ENCODE measurements around the gene MPZL2.

DNA sequence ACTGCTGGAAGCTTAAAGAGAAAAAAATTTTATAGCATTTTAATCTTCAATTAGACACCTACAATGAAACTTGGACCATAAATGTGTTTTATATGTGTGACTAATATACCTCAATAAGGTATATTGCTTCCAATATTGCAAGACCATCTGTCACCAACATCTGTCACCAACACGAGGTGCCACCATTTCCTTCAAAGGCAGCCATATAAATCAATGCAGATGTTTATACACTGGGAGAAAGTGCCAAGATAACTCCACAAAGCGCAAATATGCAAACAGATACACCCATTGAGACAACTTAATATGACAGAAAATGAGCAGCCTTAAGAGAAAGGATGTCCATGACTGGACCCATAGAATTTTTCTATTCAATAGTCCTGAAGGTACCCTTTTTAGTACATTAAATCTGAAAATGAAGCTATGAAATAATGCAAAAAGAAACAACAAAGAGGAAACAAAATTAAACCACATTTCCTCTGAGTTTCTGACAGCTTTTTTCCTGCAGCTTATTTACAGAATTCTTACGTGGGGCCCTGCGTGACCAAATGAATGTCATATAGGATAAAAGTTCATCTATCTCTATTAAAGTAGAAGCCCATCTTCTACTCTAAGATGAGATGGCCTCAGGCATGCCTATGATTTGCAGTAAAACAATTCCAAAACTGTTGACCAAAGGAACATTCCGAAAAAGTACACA lies 24.4 kb downstream of the MPZL2 start:
- TF ChIP-seq, protein P1, sequence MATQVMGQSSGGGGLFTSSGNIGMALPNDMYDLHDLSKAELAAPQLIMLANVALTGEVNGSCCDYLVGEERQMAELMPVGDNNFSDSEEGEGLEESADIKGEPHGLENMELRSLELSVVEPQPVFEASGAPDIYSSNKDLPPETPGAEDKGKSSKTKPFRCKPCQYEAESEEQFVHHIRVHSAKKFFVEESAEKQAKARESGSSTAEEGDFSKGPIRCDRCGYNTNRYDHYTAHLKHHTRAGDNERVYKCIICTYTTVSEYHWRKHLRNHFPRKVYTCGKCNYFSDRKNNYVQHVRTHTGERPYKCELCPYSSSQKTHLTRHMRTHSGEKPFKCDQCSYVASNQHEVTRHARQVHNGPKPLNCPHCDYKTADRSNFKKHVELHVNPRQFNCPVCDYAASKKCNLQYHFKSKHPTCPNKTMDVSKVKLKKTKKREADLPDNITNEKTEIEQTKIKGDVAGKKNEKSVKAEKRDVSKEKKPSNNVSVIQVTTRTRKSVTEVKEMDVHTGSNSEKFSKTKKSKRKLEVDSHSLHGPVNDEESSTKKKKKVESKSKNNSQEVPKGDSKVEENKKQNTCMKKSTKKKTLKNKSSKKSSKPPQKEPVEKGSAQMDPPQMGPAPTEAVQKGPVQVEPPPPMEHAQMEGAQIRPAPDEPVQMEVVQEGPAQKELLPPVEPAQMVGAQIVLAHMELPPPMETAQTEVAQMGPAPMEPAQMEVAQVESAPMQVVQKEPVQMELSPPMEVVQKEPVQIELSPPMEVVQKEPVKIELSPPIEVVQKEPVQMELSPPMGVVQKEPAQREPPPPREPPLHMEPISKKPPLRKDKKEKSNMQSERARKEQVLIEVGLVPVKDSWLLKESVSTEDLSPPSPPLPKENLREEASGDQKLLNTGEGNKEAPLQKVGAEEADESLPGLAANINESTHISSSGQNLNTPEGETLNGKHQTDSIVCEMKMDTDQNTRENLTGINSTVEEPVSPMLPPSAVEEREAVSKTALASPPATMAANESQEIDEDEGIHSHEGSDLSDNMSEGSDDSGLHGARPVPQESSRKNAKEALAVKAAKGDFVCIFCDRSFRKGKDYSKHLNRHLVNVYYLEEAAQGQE (IDR thresholded peaks at IDR 0.05; ENCODE audit: insufficient replicate concordance, low read depth): no peak
- TF ChIP-seq, protein P2, sequence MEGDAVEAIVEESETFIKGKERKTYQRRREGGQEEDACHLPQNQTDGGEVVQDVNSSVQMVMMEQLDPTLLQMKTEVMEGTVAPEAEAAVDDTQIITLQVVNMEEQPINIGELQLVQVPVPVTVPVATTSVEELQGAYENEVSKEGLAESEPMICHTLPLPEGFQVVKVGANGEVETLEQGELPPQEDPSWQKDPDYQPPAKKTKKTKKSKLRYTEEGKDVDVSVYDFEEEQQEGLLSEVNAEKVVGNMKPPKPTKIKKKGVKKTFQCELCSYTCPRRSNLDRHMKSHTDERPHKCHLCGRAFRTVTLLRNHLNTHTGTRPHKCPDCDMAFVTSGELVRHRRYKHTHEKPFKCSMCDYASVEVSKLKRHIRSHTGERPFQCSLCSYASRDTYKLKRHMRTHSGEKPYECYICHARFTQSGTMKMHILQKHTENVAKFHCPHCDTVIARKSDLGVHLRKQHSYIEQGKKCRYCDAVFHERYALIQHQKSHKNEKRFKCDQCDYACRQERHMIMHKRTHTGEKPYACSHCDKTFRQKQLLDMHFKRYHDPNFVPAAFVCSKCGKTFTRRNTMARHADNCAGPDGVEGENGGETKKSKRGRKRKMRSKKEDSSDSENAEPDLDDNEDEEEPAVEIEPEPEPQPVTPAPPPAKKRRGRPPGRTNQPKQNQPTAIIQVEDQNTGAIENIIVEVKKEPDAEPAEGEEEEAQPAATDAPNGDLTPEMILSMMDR (IDR thresholded peaks at IDR 0.05; ENCODE audit: insufficient read depth, low read length): no peak
- no peak for TF ChIP-seq POLR2AphosphoS5 (IDR thresholded peaks at IDR 0.05; ENCODE audit: low read depth)
- no peak for TF ChIP-seq SPI1 (IDR thresholded peaks at IDR 0.05; ENCODE audit: borderline replicate concordance, low read depth)

Data from HL-60 (cell line).